IMR-90 (cell line): ENCODE measurements around the gene TMC3. TPM values are rescaled to one million over a fixed set of nuclear protein-coding genes. Genes with fewer than 3 reads are reported as not detected.
A peak's percentile ranks its signal among the peaks of the same experiment; 100 is the strongest.
"Not testable (repeated sequence)": the region's sequence is repeated elsewhere in the genome, so short reads cannot be mapped to it uniquely, and the experiment has no call there.

Experiments used
- ATAC-seq: fragments of 200-7000 bp; cut with Tn5 transposase; 2 replicates; pipeline ENCODE4 v1.9.1; 2020; ENCODE audit warnings: low read depth, mild to moderate bottlenecking, moderate library complexity
- BruUV-seq: library from RNA; stranded (reverse); fragments of 400-500 nt; replicated peaks from 2 replicates; lab custom pipeline; 2021; lab: Mats Ljungman, UMichigan
- CTCF ChIA-PET: fragments of 300-600 bp; formaldehyde crosslinking; extraction: SDS; loops from one replicate; lab custom pipeline; 2021; ENCODE audit warnings: antibody characterized with exemption; lab: Yijun Ruan, JAX
- POLR2A ChIA-PET: fragments of 300-600 bp; sonication (Branson Sonifier 250); formaldehyde crosslinking; loops from one replicate; lab custom pipeline; 2022; ENCODE audit warnings: antibody characterized with exemption; ENCODE audit not compliant: unreplicated experiment; lab: Charles Lee
- DNase-seq: peaks from one replicate; pipeline ENCODE4 v3.0.0; 2013
- H2AFZ ChIP-seq: replicated peaks from 2 replicates; pipeline ENCODE3; 2013; ENCODE audit warnings: low read length, mild to moderate bottlenecking; ENCODE audit not compliant: poor library complexity
- H2AK5ac ChIP-seq: 2 replicates; pipeline ENCODE4 v1.6.1; 2013; ENCODE audit warnings: low read depth, low read length, inconsistent platforms
- H2AK9ac ChIP-seq: replicated peaks from 2 replicates; pipeline ENCODE3; 2013; ENCODE audit warnings: mild to moderate bottlenecking, low read depth, low read length, moderate library complexity; ENCODE audit not compliant: poor library complexity
- H2BK120ac ChIP-seq: 2 replicates; pipeline ENCODE4 v1.6.1; 2013; ENCODE audit warnings: low read depth, low read length, inconsistent platforms
- H2BK15ac ChIP-seq: 3 replicates; pipeline ENCODE4 v1.6.1; 2013; ENCODE audit warnings: low read depth, low read length, inconsistent platforms
- H2BK20ac ChIP-seq: 2 replicates; pipeline ENCODE4 v1.6.1; 2013; ENCODE audit warnings: low read depth, mild to moderate bottlenecking, inconsistent platforms, low read length, moderate library complexity
- H2BK5ac ChIP-seq: 2 replicates; pipeline ENCODE4 v1.6.1; 2013; ENCODE audit warnings: mild to moderate bottlenecking, low read depth, low read length, inconsistent platforms; ENCODE audit not compliant: poor library complexity, severe bottlenecking
- H3K14ac ChIP-seq: replicated peaks from 2 replicates; pipeline ENCODE4 v1.6.1; 2013; ENCODE audit warnings: low read depth, low read length, inconsistent platforms
- H3K18ac ChIP-seq: 2 replicates; pipeline ENCODE4 v1.6.1; 2013; ENCODE audit warnings: low read depth, low read length, control low read depth
- H3K23ac ChIP-seq: 2 replicates; pipeline ENCODE4 v1.6.1; 2013; ENCODE audit warnings: low read depth, low read length, inconsistent platforms
- H3K27ac ChIP-seq: 2 replicates; pipeline ENCODE4 v1.5.1; 2013; ENCODE audit warnings: mild to moderate bottlenecking, control low read depth, low read length; ENCODE audit not compliant: insufficient read depth
- H3K27me3 ChIP-seq: 2 replicates; pipeline ENCODE4 v1.6.1; 2013; ENCODE audit warnings: low read length; ENCODE audit not compliant: control insufficient read depth, insufficient read depth
- H3K36me3 ChIP-seq: 2 replicates; pipeline ENCODE4 v1.6.1; 2013; ENCODE audit warnings: low read length, mixed read lengths; ENCODE audit not compliant: control insufficient read depth, insufficient read depth
- H3K4ac ChIP-seq: 2 replicates; pipeline ENCODE4 v1.6.1; 2013; ENCODE audit warnings: low read depth, low read length, inconsistent platforms
- H3K4me1 ChIP-seq: 2 replicates; pipeline ENCODE4 v1.6.1; 2013; ENCODE audit warnings: low read length, mixed read lengths; ENCODE audit not compliant: control insufficient read depth, insufficient read depth
- H3K4me2 ChIP-seq: 2 replicates; pipeline ENCODE4 v1.6.1; 2013; ENCODE audit warnings: low read depth, mild to moderate bottlenecking, control low read depth, low read length, moderate library complexity
- H3K4me3 ChIP-seq: 2 replicates; pipeline ENCODE4 v1.5.1; 2013; ENCODE audit warnings: low read depth, mild to moderate bottlenecking, control low read depth, low read length, moderate library complexity; ENCODE audit not compliant: insufficient read depth
- H3K56ac ChIP-seq: 2 replicates; pipeline ENCODE4 v1.6.1; 2013; ENCODE audit warnings: low read length, inconsistent platforms; ENCODE audit not compliant: insufficient read depth; ENCODE audit errors: extremely low read depth
- H3K79me1 ChIP-seq, 2 experiments: 2 replicates each; pipeline ENCODE4 v1.6.1; 2013; ENCODE audit warnings: low read length in 2 of 2, inconsistent platforms in 1 of 2, low read depth in 1 of 2
- H3K9ac ChIP-seq: 2 replicates; pipeline ENCODE4 v1.6.1; 2013; ENCODE audit warnings: low read depth, low read length, control low read depth
- H3K9me1 ChIP-seq: 2 replicates; pipeline ENCODE4 v1.6.1; 2013; ENCODE audit warnings: low read length, inconsistent platforms; ENCODE audit not compliant: insufficient read depth
- H3K9me3 ChIP-seq: 2 replicates; pipeline ENCODE4 v1.6.1; 2013; ENCODE audit warnings: low read length; ENCODE audit not compliant: control insufficient read depth, insufficient read depth
- H4K20me1 ChIP-seq: 2 replicates; pipeline ENCODE4 v1.6.1; 2013; ENCODE audit warnings: low read length, inconsistent platforms; ENCODE audit not compliant: insufficient read depth
- H4K5ac ChIP-seq: 2 replicates; pipeline ENCODE4 v1.6.1; 2013; ENCODE audit warnings: mild to moderate bottlenecking, low read depth, low read length, control low read depth
- H4K8ac ChIP-seq, 2 experiments: 2 replicates each; pipeline ENCODE4 v1.6.1; 2013; ENCODE audit warnings: low read depth in 2 of 2, low read length in 2 of 2, control low read depth in 1 of 2, inconsistent platforms in 1 of 2
- H4K91ac ChIP-seq: 2 replicates; pipeline ENCODE4 v1.6.1; 2013; ENCODE audit warnings: low read depth, low read length, inconsistent platforms; ENCODE audit not compliant: insufficient read depth
- BHLHE40 ChIP-seq: fragments of 150-350 bp; IDR thresholded peaks from 2 replicates; pipeline ENCODE4 v1.6.1; 2016; ENCODE audit warnings: mild to moderate bottlenecking, low read depth, low read length
- CHD1 ChIP-seq: IDR thresholded peaks from 2 replicates; pipeline ENCODE4 v1.6.1; 2012; ENCODE audit warnings: low read depth, low read length, improper control_type of control experiment
- FOS ChIP-seq: fragments of 150-350 bp; IDR thresholded peaks from 2 replicates; pipeline ENCODE4 v1.6.1; 2016; ENCODE audit warnings: low read depth, low read length
- RAD21 ChIP-seq: IDR thresholded peaks from 2 replicates; pipeline ENCODE4 v1.6.1; 2012; ENCODE audit warnings: low read length, improper control_type of control experiment
- SMC3 ChIP-seq: fragments of 150-350 bp; IDR thresholded peaks from 2 replicates; pipeline ENCODE4 v1.6.1; 2016; ENCODE audit warnings: low read depth, mild to moderate bottlenecking, antibody characterized with exemption, low read length, moderate library complexity
- WGBS, 2 experiments: methylation state at CpG; one replicate each; pipeline versions ENCODE4 v1.1.5 to v1.1.7; 2013; ENCODE audit warnings: missing lambda C conversion rate in 2 of 2; ENCODE audit not compliant: insufficient read length in 1 of 2; ENCODE audit errors: extremely low coverage in 2 of 2; 5-methylcytosine and 5-hydroxymethylcytosine counted together
- dilution Hi-C: fragments of 300-500 bp; cut with HindIII; formaldehyde crosslinking; loops from one replicate; pipeline ENCODE4 v1.14.3; 2018; ENCODE audit warnings: low sequenced_read_pairs; ENCODE audit not compliant: unreplicated experiment
- in situ Hi-C: fragments of 300-500 bp; cut with MboI; formaldehyde crosslinking; loops from 3 replicates; pipeline ENCODE4 v1.14.3; 2019; ENCODE audit warnings: low sequenced_read_pairs, inconsistent platforms, mixed read lengths
- intact Hi-C: fragments of 100-400 bp; cut with micrococcal nuclease; formaldehyde crosslinking; loops from 2 replicates; pipeline ENCODE4 v1.10.0; 2022
- polyA plus RNA-seq, 3 experiments: library from polyadenylated mRNA; depleted of rRNA; stranded (reverse); fragments of >200 nt; gene quantifications; 2 replicates each; pipeline ENCODE4 v1.2.3, GENCODE V29; 2012; ENCODE audit warnings: low replicate concordance in 1 of 3
- total RNA-seq: library from RNA; depleted of rRNA; stranded (reverse); fragments of >200 nt; gene quantifications from 2 replicates; pipeline ENCODE4 v1.2.3, GENCODE V29; 2012
- TF ChIP-seq, protein P1 (sequence below): fragments of 150-350 bp; IDR thresholded peaks from 2 replicates; pipeline ENCODE4 v1.6.1; 2016; ENCODE audit warnings: low read depth, mild to moderate bottlenecking, low read length, moderate library complexity, borderline replicate concordance

Gene TMC3
- total and polyA plus RNA-seq, 2 of the 4 experiments (the other 2 are of a cell fraction), result not detected

DNA sequence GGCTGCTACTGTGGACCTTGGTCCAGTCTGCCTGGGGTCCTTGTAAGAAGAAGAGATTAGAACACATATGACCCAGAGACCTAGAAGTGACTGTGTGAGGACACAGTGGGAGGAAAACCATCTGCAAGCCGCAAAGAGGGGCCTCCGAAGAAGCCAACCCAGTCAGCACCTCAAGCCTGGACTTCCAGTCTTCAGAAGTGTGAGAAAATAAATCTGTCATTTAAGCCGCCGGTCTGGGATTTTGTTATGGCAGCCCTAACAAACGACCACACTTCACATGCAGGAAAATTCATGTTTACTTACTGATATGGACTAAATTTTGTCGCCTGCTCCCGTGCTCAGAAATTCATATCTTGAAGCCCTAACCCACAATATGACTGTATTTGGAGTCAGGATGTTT is 44.4 kb upstream of the TMC3 start:
- Histone ChIP-seq H2BK5ac (no peak overlapping the region), H3K79me1 (no peaks in the 10 kb centered on the region), H3K4me2 (no peak overlapping the region), H3K18ac (no peak overlapping the region), H3K4me1 (peaks cover 2% of the 10 kb centered on the region), H3K4ac (no peak overlapping the region), H2AK5ac (no peak overlapping the region), H3K27ac (no peak overlapping the region), H3K14ac (no peak overlapping the region), H4K91ac (no peak overlapping the region), H2BK20ac (no peak overlapping the region), H3K9ac (no peak overlapping the region), H3K36me3 (no peaks in the 10 kb centered on the region), H3K4me3 (no peak overlapping the region), H4K20me1 (no peaks in the 10 kb centered on the region), H3K27me3 (no peaks in the 10 kb centered on the region), H2AK9ac (no peak overlapping the region), H4K5ac (no peak overlapping the region), H3K9me1 (no peaks in the 10 kb centered on the region; the same call in 1 of the 2 replicates), H2BK15ac (no peak overlapping the region; the same call in 2 of the 3 replicates), H3K9me3 (no peaks in the 10 kb centered on the region), H2AFZ (peak overlapping the region; percentile 27), H4K8ac (no peak overlapping the region), H3K23ac (no peak overlapping the region; the same call in 1 of the 2 replicates), H2BK120ac (no peak overlapping the region), H3K56ac (no peak overlapping the region)
- TF ChIP-seq SMC3, result no peak
- no peak for TF ChIP-seq FOS
- TF ChIP-seq BHLHE40, result no peak
- TF ChIP-seq, protein P1, sequence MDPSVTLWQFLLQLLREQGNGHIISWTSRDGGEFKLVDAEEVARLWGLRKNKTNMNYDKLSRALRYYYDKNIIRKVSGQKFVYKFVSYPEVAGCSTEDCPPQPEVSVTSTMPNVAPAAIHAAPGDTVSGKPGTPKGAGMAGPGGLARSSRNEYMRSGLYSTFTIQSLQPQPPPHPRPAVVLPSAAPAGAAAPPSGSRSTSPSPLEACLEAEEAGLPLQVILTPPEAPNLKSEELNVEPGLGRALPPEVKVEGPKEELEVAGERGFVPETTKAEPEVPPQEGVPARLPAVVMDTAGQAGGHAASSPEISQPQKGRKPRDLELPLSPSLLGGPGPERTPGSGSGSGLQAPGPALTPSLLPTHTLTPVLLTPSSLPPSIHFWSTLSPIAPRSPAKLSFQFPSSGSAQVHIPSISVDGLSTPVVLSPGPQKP, result no peak
- TF ChIP-seq RAD21, result no peak
- no peak for TF ChIP-seq CHD1
- ChIA-PET POLR2A (no interaction called here), CTCF (no interaction called here)
- intact Hi-C loops, result no loop called here
- in situ Hi-C loops, result loop anchor here (10.0 kb wide), 1 partner anchor 776 kb away; no protein-coding TSS in a partner anchor
- no TSS peak for BruUV-seq
- ATAC-seq (no peak), DNase-seq (no peak)
- dilution Hi-C loops, result no loop called here
- WGBS, 2 experiments, result 20% methylated on average over 1 of the region's 7 CpGs; no CpG with 5 or more reads in 1 of the 2 experiments

DNA sequence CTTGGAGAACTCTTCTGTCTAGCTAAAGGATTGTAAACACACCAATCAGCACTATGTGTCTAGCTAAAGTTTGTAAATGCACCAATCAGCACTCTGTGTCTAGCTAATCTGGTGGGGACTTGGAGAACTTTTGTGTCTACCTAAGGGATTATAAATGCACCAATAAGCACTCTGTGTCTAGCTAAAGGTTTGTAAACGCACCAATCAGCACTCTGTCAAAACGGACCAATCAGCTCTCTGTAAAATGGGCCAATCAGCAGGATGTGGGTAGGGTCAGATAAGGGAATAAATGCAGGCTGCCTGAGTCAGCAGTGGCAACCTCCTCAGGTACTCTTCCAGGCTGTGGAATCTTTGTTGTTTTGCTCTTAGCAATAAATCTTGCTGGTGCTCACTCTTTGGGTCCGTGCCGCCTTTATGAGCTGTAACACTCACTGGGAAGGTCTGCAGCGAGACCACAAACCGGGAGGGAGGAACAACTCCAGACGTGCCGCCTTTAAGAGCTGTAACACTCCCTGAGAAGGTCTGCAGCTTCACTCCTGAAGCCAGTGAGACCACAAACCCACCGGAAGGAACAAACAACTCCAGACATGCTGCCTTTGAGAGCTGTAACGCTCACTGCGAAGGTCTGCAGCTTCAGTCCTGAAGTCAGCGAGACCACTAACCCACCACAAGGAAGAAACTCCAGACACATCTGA is 40.4 kb upstream of the TMC3 start:
- H3K4ac ChIP-seq, H3K23ac ChIP-seq, H4K8ac ChIP-seq, H2BK20ac ChIP-seq, CTCF ChIA-PET, H3K18ac ChIP-seq, H2AFZ ChIP-seq, H3K9ac ChIP-seq, H3K9me1 ChIP-seq, H2BK15ac ChIP-seq, H3K36me3 ChIP-seq, H2AK5ac ChIP-seq, DNase-seq, H3K9me3 ChIP-seq, H3K56ac ChIP-seq, H2BK120ac ChIP-seq, H3K27ac ChIP-seq, H3K14ac ChIP-seq, H4K91ac ChIP-seq, H3K4me3 ChIP-seq, H2AK9ac ChIP-seq, H2BK5ac ChIP-seq, BruUV-seq, dilution Hi-C loops, H3K27me3 ChIP-seq, POLR2A ChIA-PET, H3K4me1 ChIP-seq, H3K79me1 ChIP-seq, H4K5ac ChIP-seq, ATAC-seq, H4K20me1 ChIP-seq, H3K4me2 ChIP-seq: not testable (repeated sequence)
- in situ Hi-C loops (loop anchor here (10.0 kb wide), 1 partner anchor 780 kb away; no protein-coding TSS in a partner anchor), intact Hi-C loops (loop anchor here (5.0 kb wide), 2 partner anchors 693 to 723 kb away; no protein-coding TSS in a partner anchor)
- WGBS, 2 experiments, result 94% methylated on average over 9 of the region's 12 CpGs; no CpG with 5 or more reads in 1 of the 2 experiments
